CD1c-positive myeloid dendritic cell (primary cell): Measurements from ENCODE around the gene YJEFN3.

Experiments used
- DNase-seq: peaks from one replicate; pipeline ENCODE4 v3.0.0-alpha.2; 2016; ENCODE audit errors: extremely low spot score

Gene YJEFN3

GRCh38 chr19:19517235-19517619, 11.5 kb upstream of the YJEFN3 start:
- DNase-seq = no peak

DNA sequence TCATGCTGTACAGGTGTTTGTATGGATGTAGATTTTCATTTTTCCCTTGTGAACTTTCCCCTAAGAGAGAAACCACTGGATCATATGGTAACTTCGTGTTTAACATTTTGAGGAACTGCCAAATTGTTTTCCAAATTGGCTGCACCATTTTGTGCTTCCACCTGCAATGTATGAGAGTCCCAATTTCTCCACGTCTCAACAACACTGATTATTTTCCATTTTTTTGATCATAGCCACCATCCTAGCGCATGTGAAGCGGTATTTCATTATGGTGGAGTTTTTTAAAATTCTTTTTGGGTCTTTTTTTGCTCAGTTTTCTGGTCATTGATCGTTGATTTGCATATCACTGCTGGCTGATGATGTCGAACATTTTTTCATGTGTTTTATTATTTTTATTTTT, 7.7 kb upstream of the YJEFN3 start:
- no peak for DNase-seq

GRCh38 chr19:19523177-19523576, 5.5 kb upstream of the YJEFN3 start:
- DNase-seq = no peak

GRCh38 chr19:19524053-19524452, 4.7 kb upstream of the YJEFN3 start:
- no peak for DNase-seq

- no peak for DNase-seq
Measured at GRCh38 chr19:19525611-19526380, 2.9 kb upstream of the YJEFN3 start.

- no peak for DNase-seq
Measured at GRCh38 chr19:19526581-19527370, 1.9 kb upstream of the YJEFN3 start.

- no peak for DNase-seq
Measured at GRCh38 chr19:19527371-19527656, 1.4 kb upstream of the YJEFN3 start.

DNA sequence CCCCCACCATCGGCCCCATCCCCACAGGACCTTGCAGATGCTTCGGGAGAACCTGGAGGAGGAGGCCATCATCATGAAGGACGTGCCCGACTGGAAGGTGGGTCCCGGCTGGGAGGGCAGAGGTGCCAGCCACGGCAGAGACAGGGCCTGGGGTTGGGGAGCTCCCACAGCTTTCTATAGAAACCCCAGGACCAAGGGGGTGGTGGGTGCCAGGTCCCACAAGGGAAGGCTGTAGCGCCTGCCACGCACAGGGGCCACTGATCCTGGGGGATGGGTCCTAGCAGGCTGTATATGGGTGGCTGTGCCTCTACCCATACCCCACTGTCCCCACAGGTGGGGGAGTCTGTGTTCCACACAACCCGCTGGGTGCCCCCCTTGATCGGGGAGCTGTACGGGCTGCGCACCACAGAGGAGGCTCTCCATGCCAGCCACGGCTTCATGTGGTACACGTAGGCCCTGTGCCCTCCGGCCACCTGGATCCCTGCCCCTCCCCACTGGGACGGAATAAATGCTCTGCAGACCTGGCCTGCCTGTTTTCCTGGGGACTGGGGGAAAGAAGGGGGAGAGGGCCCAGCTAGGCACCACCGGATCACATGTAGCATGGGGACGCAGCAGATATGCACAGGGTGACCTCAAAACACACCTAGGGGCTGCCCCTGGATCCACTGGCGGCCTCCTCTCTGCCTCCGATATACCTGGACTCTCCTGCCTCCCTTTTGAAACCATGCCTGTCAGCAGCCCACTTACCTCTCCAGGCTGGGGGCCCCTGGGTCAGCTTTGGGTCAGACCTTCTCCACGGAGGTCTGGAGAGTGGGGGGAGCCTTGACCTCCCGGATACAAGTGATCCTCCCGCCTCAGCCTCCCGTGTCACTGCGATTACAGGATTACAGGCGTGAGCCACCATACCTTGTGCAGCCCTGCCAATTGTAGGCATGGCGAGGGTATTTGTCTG, 761 bp upstream of the YJEFN3 start:
- DNase-seq = no peak

DNA sequence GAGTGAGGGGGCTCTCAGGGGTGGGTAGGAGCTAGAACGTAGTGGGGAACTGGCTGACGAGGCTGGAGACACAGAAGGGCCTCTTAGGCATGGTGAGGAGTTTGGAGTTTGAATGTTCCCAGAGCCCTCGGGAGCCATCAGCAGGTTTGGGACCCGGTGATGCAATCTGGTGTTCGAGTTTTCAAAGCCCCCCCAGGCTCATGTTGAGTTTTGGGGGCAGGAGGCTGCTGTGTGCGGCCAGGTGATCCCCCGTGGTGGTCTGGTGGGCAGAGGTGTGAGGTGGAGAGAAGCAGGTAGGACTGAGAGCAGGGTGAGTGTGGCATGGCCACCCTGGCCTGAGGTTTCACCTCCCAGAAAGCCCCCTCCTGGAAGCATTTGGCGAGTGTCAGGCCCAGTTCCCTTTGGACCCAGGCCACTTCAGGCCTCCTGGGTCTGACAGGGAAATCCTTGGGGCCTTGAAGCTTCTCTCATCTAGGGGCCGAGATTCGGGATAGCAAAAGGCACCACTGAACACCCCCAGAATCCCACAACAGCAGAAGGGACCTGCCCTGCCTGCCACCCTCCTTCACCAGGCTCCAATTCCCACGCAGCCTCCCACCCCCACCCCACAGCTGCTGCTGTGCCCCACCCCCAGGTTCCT, 1.2 kb downstream of the YJEFN3 start:
- DNase-seq = no peak

- peak; percentile 10 for DNase-seq
Measured at GRCh38 chr19:19530423-19530804, 1.7 kb downstream of the YJEFN3 start.

DNA sequence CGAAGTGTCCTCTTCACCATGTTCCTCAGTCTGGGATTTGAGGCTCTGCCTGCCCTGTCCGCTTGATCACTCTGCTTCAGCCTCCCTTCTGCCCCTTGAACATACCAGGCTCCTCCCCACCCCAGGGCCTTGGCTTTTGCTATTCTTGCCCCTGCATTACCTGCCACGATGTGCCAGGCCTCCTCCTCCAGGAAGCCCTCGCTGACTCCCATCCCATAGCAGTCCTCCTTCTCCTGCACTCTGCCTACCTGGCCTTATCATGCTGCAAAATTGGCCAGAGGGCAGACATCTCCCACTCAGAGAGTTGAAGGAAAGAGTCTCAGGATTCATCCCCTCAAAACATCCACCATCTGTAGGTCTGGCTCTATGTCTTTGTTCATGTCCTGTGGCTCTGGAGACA, 2.2 kb downstream of the YJEFN3 start:
- DNase-seq = no peak

GRCh38 chr19:19531951-19532805, 3.5 kb downstream of the YJEFN3 start:
- peak; percentile 91 for DNase-seq

- no peak for DNase-seq
Measured at GRCh38 chr19:19532806-19533701, 4.3 kb downstream of the YJEFN3 start.

- no peak for DNase-seq
Measured at GRCh38 chr19:19533841-19534240, 5.1 kb downstream of the YJEFN3 start.

GRCh38 chr19:19534556-19535265, 6.0 kb downstream of the YJEFN3 start:
- no peak for DNase-seq

DNA sequence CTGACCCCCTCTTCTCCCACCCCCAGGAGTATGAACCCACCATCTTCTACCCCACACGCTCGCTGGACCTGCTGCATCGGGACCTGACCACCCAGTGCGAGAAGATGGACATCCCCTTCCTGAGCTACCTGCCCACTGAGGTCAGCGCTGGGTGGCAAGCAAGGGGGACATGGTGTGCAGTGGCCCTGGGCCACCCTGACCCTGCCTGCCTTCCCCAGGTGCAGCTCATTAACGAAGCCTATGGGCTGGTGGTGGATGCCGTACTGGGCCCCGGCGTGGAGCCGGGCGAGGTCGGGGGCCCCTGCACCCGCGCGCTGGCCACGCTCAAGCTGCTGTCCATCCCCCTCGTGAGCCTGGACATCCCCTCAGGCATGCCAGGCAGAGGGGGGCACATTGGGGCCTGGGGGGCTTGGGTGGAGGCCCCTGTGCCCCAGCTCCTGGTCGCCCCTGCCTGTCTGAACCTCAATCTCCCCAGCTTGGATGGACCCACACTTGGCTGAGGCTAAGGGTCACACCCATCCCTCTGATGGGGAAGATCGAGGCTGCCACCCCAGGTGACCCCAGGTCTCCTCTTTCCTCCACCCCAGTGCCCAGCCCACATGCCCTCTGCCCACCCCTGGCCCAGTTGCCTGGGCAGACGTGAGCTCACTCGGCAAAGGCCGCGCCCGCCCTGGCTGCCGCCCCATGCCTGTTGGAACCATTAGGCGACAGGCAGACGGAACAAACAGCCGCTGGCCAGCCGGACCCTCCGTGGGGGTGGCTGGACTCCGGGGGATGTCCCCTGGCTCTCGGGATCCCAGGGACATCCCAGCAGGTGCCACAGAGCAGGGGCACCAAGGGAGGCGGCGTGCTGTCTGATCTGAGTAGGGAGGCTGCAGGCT, 6.8 kb downstream of the YJEFN3 start:
- no peak for DNase-seq

DNA sequence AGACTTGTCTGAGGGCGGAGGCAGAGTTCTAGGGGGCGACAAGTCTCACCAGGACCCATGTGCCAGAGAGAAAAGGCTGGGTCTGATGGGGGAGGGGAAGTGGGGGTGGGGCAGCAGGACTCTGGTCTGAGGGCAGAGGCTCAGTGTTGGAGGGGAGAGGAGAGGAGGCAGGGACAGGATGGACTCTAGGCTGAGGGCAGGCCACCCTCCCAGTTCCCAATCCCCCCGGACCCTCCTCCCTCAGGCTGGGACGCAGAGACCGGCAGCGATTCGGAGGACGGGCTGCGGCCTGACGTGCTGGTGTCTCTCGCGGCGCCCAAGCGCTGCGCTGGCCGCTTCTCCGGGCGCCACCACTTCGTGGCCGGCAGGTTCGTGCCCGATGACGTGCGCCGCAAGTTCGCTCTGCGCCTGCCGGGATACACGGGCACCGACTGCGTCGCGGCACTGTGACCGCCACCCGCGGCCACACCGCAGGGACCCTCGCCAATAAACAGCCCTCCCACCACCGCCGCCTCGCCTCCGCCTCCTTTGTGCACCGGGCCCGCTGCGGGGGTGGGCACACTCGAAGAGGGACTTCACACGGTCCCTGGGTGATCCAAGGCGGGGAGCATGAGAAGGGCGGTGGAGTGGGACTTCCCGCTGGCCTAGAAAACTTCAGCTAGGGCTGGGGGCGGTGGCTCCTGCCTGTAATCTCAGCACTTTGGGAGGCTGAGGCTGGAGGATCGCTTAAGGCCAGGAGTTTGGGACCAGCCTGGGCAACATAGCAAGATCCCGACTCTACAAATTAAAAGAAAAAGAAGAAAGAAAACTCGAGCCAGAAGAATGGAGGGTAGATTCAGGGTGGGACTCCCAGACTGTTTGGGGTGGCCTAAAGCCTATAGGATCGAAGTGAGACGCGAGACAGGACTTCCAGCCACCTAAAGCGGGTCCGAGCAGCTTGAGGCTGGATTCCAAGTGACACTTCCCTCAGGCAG, 8.7 kb downstream of the YJEFN3 start:
- DNase-seq = peak; percentile 3
